Measurements from ENCODE around the gene ZFR.
"Not testable (repeated sequence)": the region's sequence is repeated elsewhere in the genome, so short reads cannot be mapped to it uniquely, and the experiment has no call there.

ZFR gene

DNA sequence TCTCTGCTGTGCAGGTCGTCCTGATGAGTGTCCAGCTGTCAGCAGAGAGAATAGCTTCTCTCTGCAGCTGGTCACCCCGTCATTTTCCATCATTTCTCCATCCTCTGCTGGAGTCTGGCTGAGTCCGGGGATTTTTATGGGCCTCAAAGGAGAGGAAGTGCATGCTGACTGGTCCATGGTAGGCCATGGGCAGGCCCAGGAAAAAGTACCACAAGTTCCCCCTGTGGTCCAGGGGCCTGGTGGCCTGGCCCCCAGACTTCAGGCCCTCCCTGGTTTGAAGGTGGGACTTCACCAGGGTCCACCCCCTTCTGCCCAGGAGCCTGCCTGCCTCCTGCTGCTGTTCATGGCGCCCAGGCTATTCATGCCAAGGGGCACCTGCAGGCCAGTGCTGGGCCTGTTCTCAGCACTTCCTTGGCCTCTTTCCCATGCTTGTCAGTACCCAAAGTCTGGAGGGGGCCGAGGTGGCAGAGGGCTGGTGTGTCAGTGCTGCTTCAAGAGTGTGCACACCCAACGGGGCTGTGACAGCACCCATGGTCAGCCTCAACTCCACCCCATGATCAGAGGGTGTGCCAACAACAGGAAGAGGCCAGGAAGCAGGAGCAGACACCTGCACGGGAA, 124.5 kb downstream of the ZFR start:
- DNase-seq (ENCODE audit: low spot score), result no peak

DNA sequence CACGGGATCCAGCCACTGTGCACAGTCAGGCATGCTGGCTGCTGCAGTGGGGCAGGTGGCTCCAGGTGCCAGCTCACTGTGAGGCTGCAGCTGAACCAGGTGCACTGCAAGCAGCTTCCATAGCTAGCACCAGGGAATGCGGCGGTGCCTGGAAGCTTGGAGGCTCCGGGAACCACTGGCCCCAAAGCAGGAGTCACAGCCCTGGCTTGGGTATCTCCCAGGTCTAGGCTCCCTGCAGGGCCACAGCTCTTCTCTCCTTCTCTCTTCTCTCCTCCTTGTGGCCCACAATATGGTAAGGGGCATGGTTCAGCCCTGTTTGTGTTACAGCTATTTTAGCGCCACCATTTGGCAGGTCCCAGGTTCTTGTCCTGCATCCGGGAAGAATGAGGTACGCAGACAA, 125.1 kb downstream of the ZFR start:
- no peak for DNase-seq (ENCODE audit: low spot score)

DNA sequence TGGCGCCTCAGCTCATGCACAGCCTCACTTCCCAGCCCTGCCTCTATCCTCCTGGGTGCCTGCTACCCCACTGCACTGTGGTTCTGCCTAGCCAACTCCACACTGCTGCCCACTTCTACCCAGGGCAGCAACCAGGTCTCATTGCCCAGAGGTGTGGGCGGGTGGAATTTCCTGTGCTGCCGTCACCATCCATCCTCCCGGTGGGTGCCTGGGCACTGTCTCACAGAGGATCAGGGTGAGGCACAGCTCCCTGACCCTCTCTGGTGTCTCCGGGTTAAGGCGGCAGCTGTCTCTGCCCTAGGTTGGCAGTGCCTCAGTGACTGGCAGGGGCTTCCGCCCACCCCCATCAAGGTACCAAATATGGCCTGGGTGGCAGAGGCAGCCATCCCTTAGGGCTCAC, 127.5 kb downstream of the ZFR start:
- no peak for DNase-seq (ENCODE audit: low spot score)

DNA sequence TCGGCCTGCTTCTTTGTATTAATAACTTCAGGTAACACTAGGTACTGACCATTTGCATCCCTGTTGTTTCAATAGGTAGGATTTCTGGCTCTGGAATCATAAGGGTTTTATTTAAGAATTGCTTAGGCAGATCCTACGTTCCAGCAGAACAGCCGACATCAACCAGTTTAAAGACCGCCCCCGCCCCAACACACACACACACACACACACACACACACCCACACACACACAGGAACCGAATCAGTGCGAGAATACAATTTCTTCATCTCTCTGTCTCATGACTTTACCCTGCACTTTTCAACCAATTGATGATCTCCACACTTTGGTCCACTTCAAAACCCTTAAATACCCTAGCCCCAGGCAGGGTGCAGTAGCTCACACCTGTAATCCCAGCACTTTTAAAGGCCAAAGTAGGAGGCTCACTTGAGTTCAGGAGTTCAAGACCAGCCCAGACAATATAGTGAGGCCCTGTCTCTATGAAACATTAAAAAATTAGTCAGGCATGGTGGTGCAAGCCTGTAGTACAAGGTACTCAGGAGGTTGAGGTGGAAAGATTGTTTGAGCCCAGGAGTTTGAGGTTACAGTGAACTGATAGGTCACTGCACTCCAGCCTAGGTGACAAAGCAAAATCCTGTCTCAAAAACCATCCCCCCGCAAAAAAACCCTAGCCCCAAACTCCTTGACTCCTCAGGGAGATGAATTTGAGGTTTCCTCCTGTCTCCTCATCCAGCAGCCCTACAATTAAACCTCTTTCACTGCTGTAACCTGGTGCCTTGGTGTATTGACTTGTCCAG, 129.1 kb downstream of the ZFR start:
- no peak for DNase-seq (ENCODE audit: low spot score)

DNA sequence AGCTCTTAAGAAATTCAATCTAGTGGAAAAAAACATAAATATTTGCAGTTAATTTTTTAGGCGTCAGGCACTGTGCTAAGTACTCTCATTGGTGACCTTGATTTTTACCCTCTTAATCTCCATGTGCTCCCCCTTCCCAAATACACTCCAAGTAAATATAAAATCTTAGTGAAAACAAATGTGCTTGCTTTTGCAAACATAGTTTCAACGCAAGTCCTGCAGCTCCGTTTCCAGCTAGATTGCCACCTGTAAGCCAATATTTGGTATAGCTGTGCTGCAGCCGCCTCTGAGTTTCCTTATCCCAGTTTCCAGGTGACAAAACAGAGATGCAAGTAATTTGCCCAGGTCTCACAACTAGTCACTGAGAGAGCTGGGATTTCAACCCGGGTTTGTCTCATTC, 129.9 kb downstream of the ZFR start:
- no peak for DNase-seq (ENCODE audit: low spot score)

DNA sequence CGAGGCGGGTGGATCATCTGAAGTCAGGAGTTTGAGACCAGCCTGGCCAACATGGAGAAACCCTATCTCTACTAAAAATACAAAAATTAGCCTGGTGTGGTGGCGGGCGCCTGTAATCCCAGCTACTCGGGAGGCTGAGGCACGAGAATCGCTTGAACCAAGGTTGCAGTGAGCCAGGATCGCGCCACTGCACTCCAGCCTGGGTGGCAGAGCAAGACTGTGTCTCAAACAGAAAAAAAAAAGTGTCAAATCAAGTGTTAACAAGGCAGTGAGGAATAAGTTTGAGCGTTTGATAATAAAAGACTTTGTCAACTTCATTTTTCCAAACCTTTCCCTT, 130.4 kb downstream of the ZFR start:
- DNase-seq (ENCODE audit: low spot score), result not testable (repeated sequence)

DNA sequence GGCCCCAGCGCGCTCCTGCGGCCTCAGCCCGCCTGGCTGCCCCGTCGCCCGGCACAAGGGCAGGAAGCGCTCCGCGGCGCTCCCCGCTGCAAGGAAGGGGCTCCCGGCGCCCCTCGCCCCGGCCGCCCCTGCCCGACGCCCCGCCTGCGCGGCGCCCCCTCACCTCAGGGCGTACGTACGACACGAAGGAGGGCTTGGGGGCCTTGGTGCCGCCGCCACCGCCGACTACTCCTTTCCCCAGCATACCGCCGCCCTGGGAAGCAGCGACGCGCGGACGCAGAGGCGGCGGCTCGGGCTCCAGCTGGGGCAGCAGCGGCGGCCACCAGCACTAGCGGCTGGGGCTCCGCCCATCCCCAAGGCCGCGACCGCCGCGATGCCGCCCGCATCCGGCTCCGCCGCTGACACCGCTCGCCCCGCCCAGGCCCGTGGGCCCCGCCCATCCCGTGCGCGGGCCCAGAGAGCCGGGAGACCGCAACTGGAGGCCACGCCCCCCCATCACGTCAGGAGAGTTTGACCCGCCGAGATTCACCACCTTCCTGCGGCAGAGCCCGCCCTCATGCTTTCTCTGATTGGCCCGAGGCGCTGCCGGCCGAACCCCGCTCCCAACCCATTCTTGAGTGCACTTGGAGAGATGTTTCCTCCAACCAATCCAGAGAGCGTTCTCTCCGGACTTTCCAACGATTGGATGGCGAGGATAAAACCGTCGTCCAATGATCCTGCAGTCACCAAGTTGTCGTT, 131.8 kb downstream of the ZFR start, which contains the start of gene MTMR12:
Gene MTMR12, minus strand, starts transcription at position 345 of the 738 bp plus-strand sequence. Its CDS starts 101 bp downstream, at position 244.
- peak; percentile 100 for DNase-seq (ENCODE audit: low spot score)

DNA sequence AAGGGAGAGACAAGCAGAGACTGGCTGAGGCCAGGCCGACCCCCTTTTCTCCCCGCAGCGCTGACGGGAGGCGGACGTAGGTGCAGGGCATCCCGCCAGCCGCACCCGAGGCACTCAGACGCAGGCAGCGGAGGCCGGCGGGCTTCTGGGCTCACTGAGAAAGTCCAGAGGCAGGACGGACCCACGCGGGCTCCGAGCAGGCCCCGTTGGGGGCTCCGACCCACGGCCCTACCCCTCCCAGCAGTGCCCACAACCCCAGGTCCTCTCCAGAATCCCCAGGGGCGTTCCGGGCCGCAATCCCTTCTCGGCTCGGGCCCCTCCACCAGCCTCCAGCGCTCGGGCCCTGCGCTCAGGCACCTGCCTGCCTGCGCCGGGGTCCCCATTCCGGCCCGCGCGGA, 132.3 kb downstream of the ZFR start:
- no peak for DNase-seq (ENCODE audit: low spot score)

DNA sequence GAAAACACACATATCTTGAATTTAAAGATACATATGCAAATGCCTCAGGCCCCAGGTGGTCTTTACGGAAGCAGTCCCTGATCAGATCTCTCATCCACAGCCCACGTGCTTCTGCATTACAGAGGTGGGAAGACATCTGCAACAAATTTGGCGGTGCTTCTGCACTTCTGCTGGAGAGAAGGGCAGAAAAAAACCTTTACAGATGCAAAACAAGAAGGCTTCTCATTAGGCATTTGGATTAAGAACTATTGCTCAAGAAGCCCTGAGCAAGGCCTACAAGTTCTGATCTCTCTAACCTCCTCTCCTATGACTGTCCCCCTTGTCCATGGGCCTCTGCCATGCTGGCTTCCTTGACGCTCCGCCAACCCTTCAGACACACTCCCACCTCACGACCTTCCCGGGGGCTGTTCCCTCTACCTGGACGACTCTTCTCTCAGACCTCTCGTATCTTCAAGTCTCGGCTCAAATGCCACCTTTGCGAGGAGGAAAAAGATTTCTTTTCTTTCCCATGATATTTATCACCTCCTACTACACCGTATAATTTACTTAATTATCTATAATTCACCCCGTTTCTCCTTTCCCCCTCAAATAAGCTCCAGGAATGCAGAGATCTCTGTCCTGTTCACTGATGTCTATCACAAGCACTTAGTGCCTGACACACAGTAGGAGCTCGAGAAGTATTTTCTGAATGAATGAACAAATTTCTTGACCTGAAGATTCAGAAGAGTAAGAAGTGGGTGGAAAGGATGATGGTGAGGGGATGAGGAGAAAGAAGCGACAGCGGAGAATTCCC, 132.9 kb downstream of the ZFR start:
- DNase-seq (ENCODE audit: low spot score), result no peak

DNA sequence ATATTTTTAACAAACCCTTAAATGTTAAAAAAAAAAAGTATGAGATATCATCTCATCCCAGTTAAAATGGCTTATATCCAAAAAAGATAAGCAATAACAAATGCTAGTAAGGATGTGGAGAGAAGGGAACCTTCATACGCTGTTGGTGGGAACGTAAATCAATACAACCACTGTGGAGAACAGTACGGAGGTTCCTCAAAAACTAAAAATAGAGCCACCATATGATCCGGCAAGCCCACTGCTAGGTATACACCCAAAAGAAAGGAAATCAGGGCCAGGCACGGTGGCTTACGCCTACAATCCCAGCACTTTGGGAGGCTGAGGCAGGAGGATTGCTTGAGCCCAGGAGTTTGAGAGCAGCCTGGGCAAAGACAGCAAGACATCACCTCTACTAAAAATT, 134.8 kb downstream of the ZFR start:
- no peak for DNase-seq (ENCODE audit: low spot score)

DNA sequence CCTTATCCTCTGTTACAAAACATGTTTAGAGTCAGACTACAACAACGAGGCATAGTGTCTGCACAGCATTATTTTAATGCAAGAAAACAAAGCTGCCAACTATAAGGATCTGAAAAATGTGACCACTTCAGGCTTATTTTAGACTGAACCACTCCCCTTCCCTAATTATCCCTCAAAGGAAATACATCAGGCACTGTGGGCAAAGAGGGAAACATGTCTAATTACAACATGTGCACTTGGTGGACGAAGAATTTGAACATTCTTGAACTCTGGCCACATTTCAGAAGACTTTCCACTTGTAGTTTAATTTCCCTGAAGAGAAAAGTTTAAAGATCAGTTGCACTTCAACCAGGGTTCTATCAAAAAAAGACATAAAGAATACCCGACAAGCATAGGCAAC, 135.6 kb downstream of the ZFR start:
- DNase-seq (ENCODE audit: low spot score), result no peak

DNA sequence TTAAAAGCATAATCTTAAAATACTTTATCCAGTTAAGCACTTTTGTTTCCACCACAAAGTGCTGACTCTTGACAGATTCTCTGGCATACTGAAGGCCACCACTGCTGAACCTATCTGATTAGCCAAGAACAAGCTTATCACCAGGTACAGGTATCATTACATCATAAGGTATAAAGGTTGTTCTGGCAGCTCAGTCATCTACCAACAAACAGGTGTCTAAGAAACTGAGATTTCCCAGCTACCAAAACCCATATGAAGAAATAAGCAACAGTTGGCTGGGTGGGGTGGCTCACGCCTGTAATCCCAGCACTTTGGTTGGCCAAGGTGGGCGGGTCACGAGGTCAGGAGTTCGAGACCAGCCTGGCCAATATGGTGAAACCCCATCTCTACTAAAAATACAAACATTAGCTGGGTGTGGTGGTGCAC, 136.8 kb downstream of the ZFR start:
- no peak for DNase-seq (ENCODE audit: low spot score)

DNA sequence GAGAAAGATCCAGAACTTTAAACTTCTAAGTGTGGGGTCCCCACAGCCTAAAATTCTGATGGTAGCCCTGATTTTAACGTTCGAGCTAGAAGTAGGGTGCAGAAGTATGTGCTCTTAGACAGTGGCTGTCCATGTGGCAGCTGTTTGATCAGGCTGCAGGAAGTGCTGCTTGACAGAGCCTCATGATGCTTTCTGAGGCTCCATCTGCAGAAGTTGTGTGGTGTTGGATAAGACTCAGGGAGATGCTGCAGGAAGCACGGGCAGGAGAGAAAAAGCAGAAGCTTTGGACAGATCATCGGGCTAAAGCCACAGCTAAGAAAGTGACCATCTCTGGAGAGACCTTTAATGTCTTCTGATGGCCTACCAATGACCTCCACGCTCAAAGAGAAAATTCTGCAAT, 139.9 kb downstream of the ZFR start:
- no peak for DNase-seq (ENCODE audit: low spot score)
